Lower leg skin (tissue), 3 donors: ENCODE data around the gene CDK17.

Source experiments
- POLR2A ChIP-seq, 2 donors: fragments of 450-650 bp; IDR thresholded peaks; one replicate each; pipeline ENCODE4 v1.6.1; 2016 to 2017; ENCODE audit warnings: antibody characterized with exemption in 2 of 2, mild to moderate bottlenecking in 1 of 2, moderate library complexity in 1 of 2
- TF ChIP-seq, protein P1 (sequence below), 3 donors: fragments of 450-650 bp; IDR thresholded peaks; one replicate each; pipeline ENCODE4 v1.5.1; 2016; ENCODE audit warnings: antibody characterized with exemption in 3 of 3, mild to moderate bottlenecking in 3 of 3, moderate library complexity in 2 of 3

DNA sequence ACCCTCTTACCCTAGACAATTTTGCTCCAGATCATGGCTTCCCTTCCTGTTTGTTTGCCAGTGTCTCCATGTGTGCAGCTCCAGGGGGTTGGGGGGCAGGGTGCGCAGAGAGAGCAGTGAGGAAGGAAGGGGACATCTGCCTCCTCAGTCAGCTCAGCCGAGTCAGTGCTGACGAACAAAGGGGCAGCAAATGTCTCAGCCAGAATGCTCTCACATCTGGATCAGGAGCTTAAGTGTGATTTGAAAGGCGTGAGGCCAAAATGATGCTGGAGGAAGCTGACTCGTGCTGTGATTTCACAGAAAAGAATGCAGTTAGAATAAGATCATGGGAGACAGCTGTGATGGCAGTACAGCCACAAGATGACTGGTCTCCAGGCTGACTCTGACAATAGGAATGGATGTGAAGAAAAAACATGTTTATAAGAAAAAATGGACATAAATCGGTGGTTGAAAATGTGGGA, 27.1 kb upstream of the CDK17 start:
- TF ChIP-seq, protein P1, sequence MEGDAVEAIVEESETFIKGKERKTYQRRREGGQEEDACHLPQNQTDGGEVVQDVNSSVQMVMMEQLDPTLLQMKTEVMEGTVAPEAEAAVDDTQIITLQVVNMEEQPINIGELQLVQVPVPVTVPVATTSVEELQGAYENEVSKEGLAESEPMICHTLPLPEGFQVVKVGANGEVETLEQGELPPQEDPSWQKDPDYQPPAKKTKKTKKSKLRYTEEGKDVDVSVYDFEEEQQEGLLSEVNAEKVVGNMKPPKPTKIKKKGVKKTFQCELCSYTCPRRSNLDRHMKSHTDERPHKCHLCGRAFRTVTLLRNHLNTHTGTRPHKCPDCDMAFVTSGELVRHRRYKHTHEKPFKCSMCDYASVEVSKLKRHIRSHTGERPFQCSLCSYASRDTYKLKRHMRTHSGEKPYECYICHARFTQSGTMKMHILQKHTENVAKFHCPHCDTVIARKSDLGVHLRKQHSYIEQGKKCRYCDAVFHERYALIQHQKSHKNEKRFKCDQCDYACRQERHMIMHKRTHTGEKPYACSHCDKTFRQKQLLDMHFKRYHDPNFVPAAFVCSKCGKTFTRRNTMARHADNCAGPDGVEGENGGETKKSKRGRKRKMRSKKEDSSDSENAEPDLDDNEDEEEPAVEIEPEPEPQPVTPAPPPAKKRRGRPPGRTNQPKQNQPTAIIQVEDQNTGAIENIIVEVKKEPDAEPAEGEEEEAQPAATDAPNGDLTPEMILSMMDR (IDR thresholded peaks at IDR 0.05): no peak
- no peak for TF ChIP-seq POLR2A (IDR thresholded peaks at IDR 0.05)
